Activated T-cell treated with anti-CD3 and anti-CD28 coated beads, Interleukin-2, amount 50 U/mL, for 4 hours (primary cell): ENCODE measurements around the gene FAM234A. TPM values are rescaled to one million over a fixed set of nuclear protein-coding genes. Genes with fewer than 3 reads are reported as not detected.

Experiments
- ATAC-seq, 2 donors: fragments of 200-7000 bp; cut with Tn5 transposase; one replicate each; pipeline ENCODE4 v1.10.0; 2021
- DNase-seq: peaks from one replicate; pipeline ENCODE4 v3.0.0-alpha.2; 2020
- H3K27me3 Mint-ChIP-seq: one replicate; pipeline ENCODE4 v1.8.0; 2021; ENCODE audit warnings: low read depth, mixed read lengths
- H3K36me3 Mint-ChIP-seq: one replicate; pipeline ENCODE4 v1.8.0; 2022; ENCODE audit warnings: mixed read lengths; ENCODE audit not compliant: insufficient read depth
- H3K4me1 Mint-ChIP-seq: one replicate; pipeline ENCODE4 v1.8.0; 2021; ENCODE audit warnings: low read depth, mixed read lengths
- H3K4me3 Mint-ChIP-seq: one replicate; pipeline ENCODE4 v1.8.0; 2021; ENCODE audit warnings: mild to moderate bottlenecking, moderate library complexity, mixed read lengths
- H3K9me3 Mint-ChIP-seq: one replicate; pipeline ENCODE4 v1.8.0; 2021; ENCODE audit warnings: mixed read lengths
- total RNA-seq, 3 donors: library from RNA; stranded (reverse); gene quantifications; one replicate each; pipeline ENCODE4 v1.2.1, GENCODE V29; 2021

The FAM234A gene
- total RNA-seq, 3 donors from 2014 or later, result 14.5 to 19.3 (median 17.3) TPM

GRCh38 chr16:305916-306626, 71.5 kb downstream of the FAM234A start:
- Mint-ChIP-seq H3K27me3 (no peaks in the 10 kb centered on the region), H3K4me1 (peaks cover 9% of the 10 kb centered on the region), H3K9me3 (no peaks in the 10 kb centered on the region), H3K36me3 (peaks cover 15% of the 10 kb centered on the region), H3K4me3 (no peak overlapping the region)
- ATAC-seq, result no peak
- DNase-seq, result no peak

GRCh38 chr16:306911-307370, 72.3 kb downstream of the FAM234A start:
- H3K36me3 Mint-ChIP-seq, result peaks cover 15% of the 10 kb centered on the region
- H3K27me3 Mint-ChIP-seq, result no peaks in the 10 kb centered on the region
- H3K4me1 Mint-ChIP-seq, result peaks cover 9% of the 10 kb centered on the region
- ATAC-seq (no peak), DNase-seq (no peak)
- no peak overlapping the region for H3K4me3 Mint-ChIP-seq
- no peaks in the 10 kb centered on the region for H3K9me3 Mint-ChIP-seq

- Mint-ChIP-seq H3K9me3 (no peaks in the 10 kb centered on the region), H3K27me3 (no peaks in the 10 kb centered on the region), H3K36me3 (peaks cover 20% of the 10 kb centered on the region), H3K4me3 (no peak overlapping the region), H3K4me1 (peaks cover 9% of the 10 kb centered on the region)
- DNase-seq (no peak), ATAC-seq (no peak)
These were observed 73.2 kb downstream of the FAM234A start for GRCh38 chr16:307691-308312.

DNA sequence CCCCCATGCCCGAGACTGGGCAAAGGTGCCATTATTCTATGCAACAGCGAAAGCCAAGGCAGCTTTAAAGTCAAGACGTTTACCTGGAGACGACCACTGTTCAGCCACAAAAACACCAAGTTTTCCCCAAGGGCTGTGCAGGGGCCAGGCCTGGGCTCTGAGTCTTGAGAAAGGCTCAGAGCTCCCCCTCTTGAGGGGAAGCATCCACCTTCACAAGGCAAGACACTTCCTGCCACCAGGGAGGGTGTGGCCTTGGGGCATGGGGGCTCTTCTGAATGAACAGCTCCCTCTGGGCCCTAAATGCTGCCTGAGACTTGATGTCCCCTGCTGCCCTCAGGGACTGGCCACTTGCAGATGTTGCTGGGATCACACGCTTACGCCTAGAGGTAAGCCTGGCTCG, 74.9 kb downstream of the FAM234A start:
- H3K36me3 Mint-ChIP-seq, result peaks cover 17% of the 10 kb centered on the region
- no peak overlapping the region for H3K4me3 Mint-ChIP-seq
- ATAC-seq, result no peak
- no peaks in the 10 kb centered on the region for H3K27me3 Mint-ChIP-seq
- H3K9me3 Mint-ChIP-seq, result no peaks in the 10 kb centered on the region
- no peak for DNase-seq
- peaks cover 6% of the 10 kb centered on the region for H3K4me1 Mint-ChIP-seq

- H3K4me3 Mint-ChIP-seq, result no peak overlapping the region
- peaks cover 18% of the 10 kb centered on the region for H3K4me1 Mint-ChIP-seq
- peaks cover 12% of the 10 kb centered on the region for H3K36me3 Mint-ChIP-seq
These were observed 77.1 kb downstream of the FAM234A start for GRCh38 chr16:311725-312124.

GRCh38 chr16:314351-314750, 79.7 kb downstream of the FAM234A start:
- ATAC-seq (no peak), DNase-seq (no peak)
- no peak overlapping the region for H3K4me3 Mint-ChIP-seq
- H3K9me3 Mint-ChIP-seq, result no peaks in the 10 kb centered on the region
- no peaks in the 10 kb centered on the region for H3K27me3 Mint-ChIP-seq
- H3K4me1 Mint-ChIP-seq, result peaks cover 28% of the 10 kb centered on the region
- peaks cover 19% of the 10 kb centered on the region for H3K36me3 Mint-ChIP-seq

More at GRCh38 chr16:311725-312124, 77.1 kb downstream of the FAM234A start:
- DNase-seq, result no peak
- no peaks in the 10 kb centered on the region for H3K9me3 Mint-ChIP-seq
- H3K27me3 Mint-ChIP-seq, result no peaks in the 10 kb centered on the region
- no peak for ATAC-seq

DNA sequence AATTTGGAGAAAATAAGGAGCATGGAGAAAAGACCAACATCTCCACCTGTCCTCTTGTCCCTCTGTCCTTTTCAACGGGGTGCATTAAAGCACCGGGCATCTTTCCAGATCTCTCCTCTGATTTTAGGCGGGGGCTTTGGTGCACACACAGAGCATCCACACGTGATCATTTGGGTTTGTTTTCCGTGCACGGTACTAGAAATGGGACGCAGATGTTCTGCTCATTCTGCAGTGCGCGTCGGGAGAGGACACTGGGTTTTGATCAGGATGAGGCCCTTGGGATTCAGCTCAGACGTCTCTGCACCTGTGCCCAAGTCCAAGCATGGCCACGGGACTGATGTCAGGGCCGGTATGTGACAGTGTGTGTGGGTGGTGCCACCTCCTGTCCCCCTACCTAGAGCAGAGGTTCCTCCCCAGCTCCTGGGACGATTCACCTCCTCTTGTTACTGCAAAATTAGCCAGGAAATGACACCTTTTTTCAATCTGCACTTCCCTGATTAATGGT, 80.2 kb downstream of the FAM234A start:
- Mint-ChIP-seq H3K9me3 (no peaks in the 10 kb centered on the region), H3K4me3 (no peak overlapping the region), H3K27me3 (no peaks in the 10 kb centered on the region), H3K36me3 (peaks cover 19% of the 10 kb centered on the region), H3K4me1 (peaks cover 29% of the 10 kb centered on the region)
- ATAC-seq (no peak), DNase-seq (no peak)

Other genes with a start within 250 kb of the FAM234A start
- gene POLR3K, start 181.2 kb upstream of the FAM234A start, total RNA-seq, result 10 to 100 TPM; 80.8 to 89.5 (median 87.9) TPM
- gene SNRNP25, start 181.0 kb upstream of the FAM234A start, total RNA-seq, result 10 to 100 TPM; 49.5 to 69.4 (median 66.1) TPM
- gene RHBDF1, start 162.2 kb upstream of the FAM234A start, total RNA-seq, result under 1 TPM; 0.46 to 0.73 (median 0.63) TPM
- gene MPG, start 156.6 kb upstream of the FAM234A start, total RNA-seq, result 10 to 100 TPM; 32.7 to 39.8 (median 37.3) TPM
- gene NPRL3, start 96.1 kb upstream of the FAM234A start, total RNA-seq, result 10 to 100 TPM; 48.1 to 60.0 (median 55.9) TPM
- under 1 TPM; 0.38 to 0.45 (median 0.43) TPM for gene HBZ, start 82.2 kb upstream of the FAM234A start, total RNA-seq
- gene HBM, start 68.8 kb upstream of the FAM234A start, total RNA-seq, result not detected
- not detected for gene HBA2, start 61.9 kb upstream of the FAM234A start, total RNA-seq
- gene HBA1, start 58.1 kb upstream of the FAM234A start, total RNA-seq, result 1 to 10 TPM; 1.8 to 2.3 (median 2.3) TPM
- 1 to 10 TPM in 1 of 3 donors, under 1 TPM in 2; 0.43 to 1.6 (median 0.48) TPM for gene HBQ1, start 54.4 kb upstream of the FAM234A start, total RNA-seq
- 10 to 100 TPM; 76.0 to 82.0 (median 76.2) TPM for gene LUC7L, start 5.4 kb upstream of the FAM234A start, total RNA-seq
- under 1 TPM in 1 of 3 donors, not detected in 2; 0.18 TPM for gene RGS11, start 41.1 kb downstream of the FAM234A start, total RNA-seq
- gene ARHGDIG, start 45.8 kb downstream of the FAM234A start, total RNA-seq, result not detected
- not detected for gene PDIA2, start 48.3 kb downstream of the FAM234A start, total RNA-seq
- 10 to 100 TPM; 34.1 to 40.4 (median 35.4) TPM for gene AXIN1, start 117.9 kb downstream of the FAM234A start, total RNA-seq
- gene MRPL28, start 135.7 kb downstream of the FAM234A start, total RNA-seq, result 100 to 1,000 TPM; 124 to 136 (median 128) TPM
- 10 to 100 TPM; 33.4 to 39.1 (median 34.0) TPM for gene PGAP6, start 147.2 kb downstream of the FAM234A start, total RNA-seq
- 10 to 100 TPM; 46.1 to 78.9 (median 52.7) TPM for gene NME4, start 162.4 kb downstream of the FAM234A start, total RNA-seq
- 10 to 100 TPM; 16.9 to 19.1 (median 17.8) TPM for gene DECR2, start 167.1 kb downstream of the FAM234A start, total RNA-seq
- 10 to 100 TPM; 28.2 to 31.3 (median 28.8) TPM for gene RAB11FIP3, start 190.8 kb downstream of the FAM234A start, total RNA-seq